Ectodermal cell (in vitro differentiated cells): ENCODE results near the gene GALNT18.

Experiments
- H3K27ac ChIP-seq: 2 replicates; pipeline ENCODE4 v1.7.0; 2013; ENCODE audit warnings: mild to moderate bottlenecking, low read depth, low read length; ENCODE audit not compliant: insufficient read depth, poor library complexity, severe bottlenecking
- H3K27me3 ChIP-seq: 2 replicates; pipeline ENCODE4 v1.7.0; 2013; ENCODE audit warnings: mild to moderate bottlenecking, low read length; ENCODE audit not compliant: insufficient read depth, control insufficient read depth, poor library complexity, severe bottlenecking
- H3K36me3 ChIP-seq: one replicate; pipeline ENCODE4 v1.7.0; 2013; ENCODE audit warnings: low read length; ENCODE audit not compliant: control insufficient read depth, insufficient read depth
- H3K4me1 ChIP-seq: one replicate; pipeline ENCODE4 v1.7.0; 2013; ENCODE audit warnings: low read length; ENCODE audit not compliant: control insufficient read depth, insufficient read depth
- H3K4me3 ChIP-seq: 2 replicates; pipeline ENCODE4 v1.7.0; 2013; ENCODE audit warnings: low read depth, low read length, control low read depth; ENCODE audit not compliant: insufficient read depth
- H3K9me3 ChIP-seq: 2 replicates; pipeline ENCODE4 v1.7.0; 2013; ENCODE audit warnings: mild to moderate bottlenecking, low read length, moderate library complexity; ENCODE audit not compliant: control insufficient read depth
- WGBS, 2 experiments: methylation state at CpG; one replicate each; pipeline ENCODE4 v1.1.7; 2013; ENCODE audit warnings: missing lambda C conversion rate in 2 of 2; 5-methylcytosine and 5-hydroxymethylcytosine counted together

GALNT18 gene

GRCh38 chr11:11476971-11477645 is 144.7 kb downstream of the GALNT18 start:
- Histone ChIP-seq H3K27me3 (no peaks in the 10 kb centered on the region), H3K9me3 (no peaks in the 10 kb centered on the region), H3K4me1 (peaks cover 12% of the 10 kb centered on the region), H3K4me3 (no peak overlapping the region), H3K27ac (no peak overlapping the region), H3K36me3 (no peaks in the 10 kb centered on the region)
- WGBS, 2 experiments: 84 to 92% methylated on average over 4 of the region's 4 CpGs

- Histone ChIP-seq H3K36me3 (no peaks in the 10 kb centered on the region), H3K9me3 (no peaks in the 10 kb centered on the region), H3K4me1 (peaks cover 12% of the 10 kb centered on the region), H3K27me3 (no peaks in the 10 kb centered on the region), H3K27ac (no peak overlapping the region), H3K4me3 (no peak overlapping the region)
- WGBS, 2 experiments: 94% methylated on average over 2 of the region's 2 CpGs
Observed at GRCh38 chr11:11476499-11476898, 145.3 kb downstream of the GALNT18 start.

GRCh38 chr11:11472106-11472505 is 149.7 kb downstream of the GALNT18 start:
- no peaks in the 10 kb centered on the region for H3K27me3 ChIP-seq
- no peak overlapping the region for H3K27ac ChIP-seq
- H3K4me3 ChIP-seq: no peak overlapping the region
- H3K36me3 ChIP-seq: no peaks in the 10 kb centered on the region
- H3K4me1 ChIP-seq: peaks cover 7% of the 10 kb centered on the region
- 95 to 100% methylated on average over 2 of the region's 2 CpGs for WGBS, 2 experiments
- H3K9me3 ChIP-seq: no peaks in the 10 kb centered on the region

- H3K36me3 ChIP-seq: no peaks in the 10 kb centered on the region
- H3K4me1 ChIP-seq: peaks cover 2% of the 10 kb centered on the region
- no peak overlapping the region for H3K4me3 ChIP-seq
- 81 to 83% methylated on average over 4 of the region's 4 CpGs for WGBS, 2 experiments
- H3K9me3 ChIP-seq: no peaks in the 10 kb centered on the region
- no peak overlapping the region for H3K27ac ChIP-seq
- H3K27me3 ChIP-seq: no peaks in the 10 kb centered on the region
Observed at GRCh38 chr11:11471201-11471600, 150.6 kb downstream of the GALNT18 start.

GRCh38 chr11:11468954-11469353 is 152.9 kb downstream of the GALNT18 start:
- no peaks in the 10 kb centered on the region for H3K9me3 ChIP-seq
- H3K4me1 ChIP-seq: no peaks in the 10 kb centered on the region
- no peak overlapping the region for H3K27ac ChIP-seq
- H3K27me3 ChIP-seq: no peaks in the 10 kb centered on the region
- no peak overlapping the region for H3K4me3 ChIP-seq
- H3K36me3 ChIP-seq: no peaks in the 10 kb centered on the region
- WGBS, 2 experiments: 92 to 93% methylated on average over 6 of the region's 6 CpGs

GRCh38 chr11:11467312-11467711 is 154.5 kb downstream of the GALNT18 start:
- Histone ChIP-seq H3K36me3 (no peaks in the 10 kb centered on the region), H3K4me3 (no peak overlapping the region), H3K27me3 (no peaks in the 10 kb centered on the region), H3K4me1 (peaks cover 3% of the 10 kb centered on the region), H3K27ac (no peak overlapping the region), H3K9me3 (no peaks in the 10 kb centered on the region)
- WGBS, 2 experiments: 95 to 96% methylated on average over 4 of the region's 4 CpGs

GRCh38 chr11:11464555-11464954 is 157.2 kb downstream of the GALNT18 start:
- H3K27me3 ChIP-seq: no peaks in the 10 kb centered on the region
- no peak overlapping the region for H3K27ac ChIP-seq
- no peak overlapping the region for H3K4me3 ChIP-seq
- 91 to 94% methylated on average over 2 of the region's 2 CpGs for WGBS, 2 experiments
- H3K9me3 ChIP-seq: no peaks in the 10 kb centered on the region
- H3K4me1 ChIP-seq: peaks cover 11% of the 10 kb centered on the region
- no peaks in the 10 kb centered on the region for H3K36me3 ChIP-seq

- Histone ChIP-seq H3K4me3 (no peak overlapping the region), H3K36me3 (no peaks in the 10 kb centered on the region), H3K27me3 (no peaks in the 10 kb centered on the region), H3K27ac (no peak overlapping the region), H3K4me1 (peaks cover 11% of the 10 kb centered on the region), H3K9me3 (no peaks in the 10 kb centered on the region)
- 87 to 88% methylated on average over 10 of the region's 10 CpGs for WGBS, 2 experiments
Observed at GRCh38 chr11:11463405-11463804, 158.4 kb downstream of the GALNT18 start.

- no peaks in the 10 kb centered on the region for H3K27me3 ChIP-seq
- WGBS, 2 experiments: 89 to 91% methylated on average over 10 of the region's 10 CpGs
- H3K4me3 ChIP-seq: no peak overlapping the region
- peaks cover 11% of the 10 kb centered on the region for H3K4me1 ChIP-seq
- H3K27ac ChIP-seq: no peak overlapping the region
- H3K36me3 ChIP-seq: no peaks in the 10 kb centered on the region
- no peaks in the 10 kb centered on the region for H3K9me3 ChIP-seq
Observed at GRCh38 chr11:11461473-11461872, 160.3 kb downstream of the GALNT18 start.

- Histone ChIP-seq H3K4me3 (no peak overlapping the region), H3K36me3 (no peaks in the 10 kb centered on the region), H3K27ac (no peak overlapping the region), H3K27me3 (no peaks in the 10 kb centered on the region), H3K9me3 (no peaks in the 10 kb centered on the region), H3K4me1 (peaks cover 16% of the 10 kb centered on the region)
- 93 to 98% methylated on average over 3 of the region's 3 CpGs for WGBS, 2 experiments
Observed at GRCh38 chr11:11459578-11459977, 162.2 kb downstream of the GALNT18 start.

GRCh38 chr11:11458485-11458884 is 163.3 kb downstream of the GALNT18 start:
- H3K9me3 ChIP-seq: no peaks in the 10 kb centered on the region
- no peaks in the 10 kb centered on the region for H3K27me3 ChIP-seq
- H3K27ac ChIP-seq: no peak overlapping the region
- WGBS, 2 experiments: 92 to 93% methylated on average over 9 of the region's 9 CpGs
- peaks cover 14% of the 10 kb centered on the region for H3K4me1 ChIP-seq
- no peaks in the 10 kb centered on the region for H3K36me3 ChIP-seq
- H3K4me3 ChIP-seq: no peak overlapping the region
